ENCODE results near the gene KDM4C.
A peak's percentile ranks its signal among the peaks of the same experiment; 100 is the strongest.
"Not testable (repeated sequence)": the region's sequence is repeated elsewhere in the genome, so short reads cannot be mapped to it uniquely, and the experiment has no call there.

Gene KDM4C

GRCh38 chr9:7027996-7028395 lies 270.2 kb downstream of the KDM4C start:
- Mint-ChIP-seq H3K4me1 (ENCODE audit: low read depth in 2 of 2) (peaks cover 0 to 4% of the 10 kb centered on the region in 2 donors), H3K27me3 (no peaks in the 10 kb centered on the region), H3K9me3 (no peaks in the 10 kb centered on the region), H3K4me3 (no peak overlapping the region), H3K27ac (no peak overlapping the region), H3K36me3 (ENCODE audit: insufficient read depth) (peaks cover 2% of the 10 kb centered on the region)
- ATAC-seq (replicated peaks) (no peak), DNase-seq (no peak)

GRCh38 chr9:7028591-7028990 lies 270.8 kb downstream of the KDM4C start:
- Mint-ChIP-seq H3K27ac (no peak overlapping the region), H3K27me3 (no peaks in the 10 kb centered on the region)

DNA sequence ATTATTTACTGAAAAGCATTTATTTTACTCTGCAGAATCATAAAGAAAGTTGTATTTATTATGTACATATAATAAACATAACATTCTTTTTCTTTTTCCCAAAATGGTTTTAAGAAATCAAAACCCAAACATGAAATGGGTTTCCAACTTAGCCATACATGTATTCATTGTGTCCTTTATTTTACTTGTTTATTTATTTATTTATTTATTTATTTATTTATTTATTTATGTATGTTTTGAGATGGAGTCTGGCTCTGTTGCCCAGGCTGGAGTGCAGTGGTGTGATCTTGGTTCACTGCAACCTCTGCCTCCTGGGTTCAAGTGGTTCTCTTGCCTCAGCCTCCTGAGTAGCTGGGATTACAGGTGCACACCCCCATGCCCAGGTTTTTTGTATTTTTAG lies 273.2 kb downstream of the KDM4C start:
- not testable (repeated sequence) for H3K4me1 Mint-ChIP-seq (ENCODE audit: low read depth in 2 of 2); ATAC-seq (replicated peaks); H3K27ac Mint-ChIP-seq; H3K27me3 Mint-ChIP-seq; DNase-seq; H3K4me3 Mint-ChIP-seq; H3K36me3 Mint-ChIP-seq (ENCODE audit: insufficient read depth); H3K9me3 Mint-ChIP-seq

More at GRCh38 chr9:7028591-7028990, 270.8 kb downstream of the KDM4C start:
- Mint-ChIP-seq H3K36me3 (ENCODE audit: insufficient read depth) (peaks cover 3% of the 10 kb centered on the region), H3K4me3 (no peak overlapping the region), H3K4me1 (ENCODE audit: low read depth in 2 of 2) (peaks cover 0 to 4% of the 10 kb centered on the region in 2 donors), H3K9me3 (no peaks in the 10 kb centered on the region)
- ATAC-seq (replicated peaks) = no peak
- no peak for DNase-seq

DNA sequence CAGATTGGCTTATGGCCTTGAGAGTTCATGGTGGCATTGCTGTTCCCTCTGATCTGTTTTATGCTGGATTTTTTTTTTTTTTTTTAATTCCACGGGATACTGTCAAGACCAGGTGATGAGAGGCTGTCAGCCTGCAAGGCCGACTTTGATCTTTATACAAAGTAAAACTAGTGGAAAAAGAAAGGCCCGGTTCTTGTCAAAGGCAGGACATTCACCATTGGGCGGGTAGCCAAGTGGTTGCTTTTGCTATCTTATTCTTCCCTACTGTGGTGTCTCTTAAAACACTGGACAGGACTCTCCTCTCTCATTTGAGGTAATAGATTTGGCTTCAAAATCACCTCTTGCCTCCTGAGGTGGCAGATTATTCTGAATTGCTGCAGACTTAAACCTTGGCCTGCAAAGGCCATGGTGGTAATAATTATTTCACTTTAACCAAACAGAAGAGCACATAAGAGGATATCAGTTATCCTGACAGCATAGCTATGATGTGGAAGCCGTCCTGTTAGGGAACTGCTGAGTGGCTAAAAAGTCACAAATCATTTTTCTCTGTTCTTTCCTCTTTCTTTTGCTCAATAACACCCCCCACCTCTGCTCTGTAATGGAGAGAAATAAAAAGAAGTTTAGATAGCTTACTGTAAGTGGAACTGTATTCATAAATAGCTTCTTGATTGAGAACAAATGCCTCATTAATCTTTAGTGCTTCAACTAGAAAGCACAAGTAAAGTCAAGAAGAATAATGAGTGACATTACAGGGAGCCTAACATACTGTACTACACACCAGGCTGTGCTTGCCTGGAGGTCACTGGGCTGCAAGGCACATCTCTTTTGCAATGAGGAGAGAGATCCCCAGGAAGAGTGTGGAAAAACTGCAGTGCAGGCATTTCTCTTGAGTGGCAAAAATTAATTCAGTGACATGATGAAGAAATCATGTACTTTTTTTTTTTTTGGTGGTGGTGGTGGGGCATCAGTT lies 275.6 kb downstream of the KDM4C start:
- DNase-seq = no peak
- no peak for ATAC-seq (replicated peaks)

GRCh38 chr9:7037176-7037575 lies 279.4 kb downstream of the KDM4C start:
- H3K36me3 Mint-ChIP-seq (ENCODE audit: insufficient read depth) = peaks cover 8% of the 10 kb centered on the region
- no peak for ATAC-seq (replicated peaks)
- no peak for DNase-seq
- no peak overlapping the region for H3K27ac Mint-ChIP-seq
- no peaks in the 10 kb centered on the region for H3K9me3 Mint-ChIP-seq
- H3K4me1 Mint-ChIP-seq (ENCODE audit: low read depth in 2 of 2) = peaks cover 0 to 3% of the 10 kb centered on the region in 2 donors
- H3K4me3 Mint-ChIP-seq = no peak overlapping the region
- no peaks in the 10 kb centered on the region for H3K27me3 Mint-ChIP-seq

More for the DNA sequence above, 275.6 kb downstream of the KDM4C start:
- Mint-ChIP-seq H3K36me3 (ENCODE audit: insufficient read depth) (peaks cover 3% of the 10 kb centered on the region), H3K27ac (no peak overlapping the region), H3K4me1 (ENCODE audit: low read depth in 2 of 2) (peaks cover 0 to 3% of the 10 kb centered on the region in 2 donors), H3K27me3 (no peaks in the 10 kb centered on the region), H3K4me3 (no peak overlapping the region), H3K9me3 (no peaks in the 10 kb centered on the region)

DNA sequence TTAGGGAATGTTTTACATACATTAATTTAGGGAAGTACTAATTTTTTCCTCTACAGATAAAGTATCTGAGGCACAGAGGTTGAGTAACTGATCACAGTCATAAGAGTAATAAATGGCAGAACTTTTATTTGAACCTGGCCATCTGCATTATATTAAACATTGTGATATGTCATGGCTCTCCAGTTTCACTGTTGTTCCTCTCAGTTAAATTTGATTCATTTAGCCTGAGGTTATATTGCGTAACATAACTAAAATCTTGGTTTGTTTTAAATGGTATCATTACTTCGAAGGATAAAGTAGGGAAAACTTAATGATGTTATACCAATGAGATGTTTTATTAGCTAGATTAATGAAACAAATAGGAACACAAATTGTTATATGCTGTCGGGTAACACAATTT lies 284.4 kb downstream of the KDM4C start:
- H3K27ac Mint-ChIP-seq = no peak overlapping the region
- H3K9me3 Mint-ChIP-seq = no peaks in the 10 kb centered on the region
- ATAC-seq (replicated peaks) (no peak), DNase-seq (no peak)
- H3K4me3 Mint-ChIP-seq = no peak overlapping the region
- peaks cover 7 to 13% of the 10 kb centered on the region in 2 donors for H3K4me1 Mint-ChIP-seq (ENCODE audit: low read depth in 2 of 2)
- H3K36me3 Mint-ChIP-seq (ENCODE audit: insufficient read depth) = peaks cover 12% of the 10 kb centered on the region
- no peaks in the 10 kb centered on the region for H3K27me3 Mint-ChIP-seq

GRCh38 chr9:7045361-7045760 lies 287.6 kb downstream of the KDM4C start:
- no peak for ATAC-seq (replicated peaks)
- Mint-ChIP-seq H3K27ac (peak overlapping the region in 1 of 2 donors; percentile 47), H3K4me1 (ENCODE audit: low read depth in 2 of 2) (peaks cover 7 to 15% of the 10 kb centered on the region in 2 donors), H3K4me3 (no peak overlapping the region), H3K27me3 (no peaks in the 10 kb centered on the region), H3K9me3 (no peaks in the 10 kb centered on the region), H3K36me3 (ENCODE audit: insufficient read depth) (peaks cover 30% of the 10 kb centered on the region)
- no peak for DNase-seq

GRCh38 chr9:7051711-7052110 lies 293.9 kb downstream of the KDM4C start:
- ATAC-seq (replicated peaks) = no peak
- peak overlapping the region in 1 of 2 donors; percentile 9 for H3K27ac Mint-ChIP-seq

GRCh38 chr9:7053903-7054302 lies 296.1 kb downstream of the KDM4C start:
- no peak for ATAC-seq (replicated peaks)
- H3K36me3 Mint-ChIP-seq (ENCODE audit: insufficient read depth) = peaks cover 24% of the 10 kb centered on the region
- H3K4me3 Mint-ChIP-seq = no peak overlapping the region

More at GRCh38 chr9:7051711-7052110, 293.9 kb downstream of the KDM4C start:
- H3K27me3 Mint-ChIP-seq = no peaks in the 10 kb centered on the region
- H3K4me1 Mint-ChIP-seq (ENCODE audit: low read depth in 2 of 2) = peaks cover 3% of the 10 kb centered on the region in 2 donors
- H3K4me3 Mint-ChIP-seq = no peak overlapping the region
- no peak for DNase-seq
- peaks cover 42% of the 10 kb centered on the region for H3K36me3 Mint-ChIP-seq (ENCODE audit: insufficient read depth)
- no peaks in the 10 kb centered on the region for H3K9me3 Mint-ChIP-seq

DNA sequence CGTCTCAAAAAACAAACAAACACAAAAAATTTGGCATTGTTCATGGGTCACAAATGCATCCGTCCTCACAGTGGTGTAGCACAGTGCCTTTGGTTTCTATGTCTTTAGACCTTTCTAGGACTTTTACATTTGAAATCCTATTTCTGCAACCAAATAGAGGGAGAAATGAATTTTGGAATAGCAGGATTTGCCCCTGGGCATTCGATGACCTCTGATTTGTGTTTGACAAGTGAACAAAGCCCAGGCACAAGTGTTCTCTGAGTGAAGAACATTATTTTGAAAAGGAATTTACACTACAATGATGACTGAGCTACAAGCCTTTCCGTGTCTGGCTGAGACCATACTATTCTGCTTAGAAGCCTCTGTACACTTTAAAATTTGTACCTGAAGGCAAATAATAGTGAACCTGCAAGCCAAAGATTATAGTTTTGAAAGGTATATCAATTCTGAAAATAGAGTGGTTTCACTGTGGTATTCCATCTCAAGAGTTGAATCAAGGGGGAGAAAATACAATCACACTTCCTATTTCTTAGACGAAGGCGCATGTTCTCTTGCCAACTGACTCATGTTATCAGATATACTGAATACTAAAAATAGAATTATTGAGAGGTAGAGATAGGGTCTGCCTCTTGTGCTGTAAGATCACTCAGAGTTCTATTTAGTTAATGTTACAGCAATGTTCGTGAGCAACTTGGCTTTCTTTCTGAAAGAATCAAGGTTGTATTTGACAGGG lies 297.6 kb downstream of the KDM4C start:
- DNase-seq = no peak
- no peaks in the 10 kb centered on the region for H3K27me3 Mint-ChIP-seq
- no peaks in the 10 kb centered on the region for H3K9me3 Mint-ChIP-seq
- ATAC-seq (replicated peaks) = no peak
- no peak overlapping the region for H3K4me3 Mint-ChIP-seq
- H3K4me1 Mint-ChIP-seq (ENCODE audit: low read depth in 2 of 2) = peaks cover 0 to 3% of the 10 kb centered on the region in 2 donors
- peaks cover 16% of the 10 kb centered on the region for H3K36me3 Mint-ChIP-seq (ENCODE audit: insufficient read depth)
- no peak overlapping the region for H3K27ac Mint-ChIP-seq

More at GRCh38 chr9:7053903-7054302, 296.1 kb downstream of the KDM4C start:
- peak overlapping the region; percentile 4 to 10 for H3K27ac Mint-ChIP-seq
- DNase-seq = no peak
- H3K4me1 Mint-ChIP-seq (ENCODE audit: low read depth in 2 of 2) = peaks cover 0 to 3% of the 10 kb centered on the region in 2 donors
- H3K27me3 Mint-ChIP-seq = no peaks in the 10 kb centered on the region
- H3K9me3 Mint-ChIP-seq = no peaks in the 10 kb centered on the region

DNA sequence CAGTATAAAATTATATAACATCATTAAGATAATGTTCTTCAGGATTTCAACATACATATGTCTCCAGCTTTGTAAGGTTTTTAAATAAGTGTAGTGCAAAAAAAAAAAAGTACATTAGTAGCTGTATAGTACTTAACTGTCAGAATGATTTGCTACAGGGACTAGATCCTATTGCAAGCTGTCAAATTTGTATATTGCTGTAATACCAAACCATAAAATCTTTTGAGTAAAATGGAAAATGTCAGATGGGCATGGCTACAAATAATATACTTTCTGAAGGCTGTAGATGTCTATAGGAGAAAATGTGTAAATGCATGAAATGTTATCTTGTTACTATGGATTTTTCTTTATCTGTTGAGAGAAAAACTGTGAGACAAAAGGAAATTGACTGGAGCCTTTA lies 298.5 kb downstream of the KDM4C start:
- DNase-seq (no peak), ATAC-seq (replicated peaks) (no peak)
- H3K27ac Mint-ChIP-seq = no peak overlapping the region
- peaks cover 19% of the 10 kb centered on the region for H3K36me3 Mint-ChIP-seq (ENCODE audit: insufficient read depth)
- H3K4me3 Mint-ChIP-seq = no peak overlapping the region
- peaks cover 0 to 3% of the 10 kb centered on the region in 2 donors for H3K4me1 Mint-ChIP-seq (ENCODE audit: low read depth in 2 of 2)
- no peaks in the 10 kb centered on the region for H3K9me3 Mint-ChIP-seq
- H3K27me3 Mint-ChIP-seq = no peaks in the 10 kb centered on the region

DNA sequence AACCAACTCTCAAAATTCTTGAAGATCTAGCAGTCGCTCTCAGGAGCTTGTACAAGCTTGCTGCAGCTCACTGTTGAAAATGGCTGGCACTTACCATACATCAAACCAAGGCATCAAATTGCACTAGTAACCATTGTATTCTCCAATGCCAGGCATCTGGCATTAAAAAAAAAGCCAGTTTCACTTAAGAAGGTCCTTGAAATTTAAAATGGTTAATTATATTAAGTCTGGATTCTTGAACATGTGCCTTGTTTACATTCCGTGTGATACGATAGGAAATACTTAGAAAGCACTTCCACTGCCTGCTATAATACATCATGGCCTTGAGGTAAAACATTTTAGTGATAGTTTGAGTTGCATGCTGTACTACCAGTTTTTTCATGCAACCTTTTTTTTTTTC lies 300.7 kb downstream of the KDM4C start:
- no peak overlapping the region for H3K4me3 Mint-ChIP-seq
- no peaks in the 10 kb centered on the region for H3K4me1 Mint-ChIP-seq (ENCODE audit: low read depth in 2 of 2)
- H3K27me3 Mint-ChIP-seq = no peaks in the 10 kb centered on the region
- peaks cover 20% of the 10 kb centered on the region for H3K36me3 Mint-ChIP-seq (ENCODE audit: insufficient read depth)
- H3K9me3 Mint-ChIP-seq = no peaks in the 10 kb centered on the region
- no peak for DNase-seq
- no peak for ATAC-seq (replicated peaks)
- H3K27ac Mint-ChIP-seq = no peak overlapping the region

GRCh38 chr9:7067169-7067568 lies 309.4 kb downstream of the KDM4C start:
- no peak overlapping the region for H3K4me3 Mint-ChIP-seq
- peaks cover 15% of the 10 kb centered on the region for H3K36me3 Mint-ChIP-seq (ENCODE audit: insufficient read depth)
- DNase-seq (no peak), ATAC-seq (replicated peaks) (no peak)
- no peaks in the 10 kb centered on the region for H3K9me3 Mint-ChIP-seq
- H3K27me3 Mint-ChIP-seq = no peaks in the 10 kb centered on the region
- no peaks in the 10 kb centered on the region for H3K4me1 Mint-ChIP-seq (ENCODE audit: low read depth in 2 of 2)
- no peak overlapping the region for H3K27ac Mint-ChIP-seq

All from effector memory CD8-positive, alpha-beta T cell (primary cell).